ENCODE measurements around the gene CCNH. TPM values are rescaled to one million over a fixed set of nuclear protein-coding genes. Genes with fewer than 3 reads are reported as not detected.

The CCNH gene
- polyA plus RNA-seq, 3 donors, result 25.2 to 89.3 (median 78.3) TPM

DNA sequence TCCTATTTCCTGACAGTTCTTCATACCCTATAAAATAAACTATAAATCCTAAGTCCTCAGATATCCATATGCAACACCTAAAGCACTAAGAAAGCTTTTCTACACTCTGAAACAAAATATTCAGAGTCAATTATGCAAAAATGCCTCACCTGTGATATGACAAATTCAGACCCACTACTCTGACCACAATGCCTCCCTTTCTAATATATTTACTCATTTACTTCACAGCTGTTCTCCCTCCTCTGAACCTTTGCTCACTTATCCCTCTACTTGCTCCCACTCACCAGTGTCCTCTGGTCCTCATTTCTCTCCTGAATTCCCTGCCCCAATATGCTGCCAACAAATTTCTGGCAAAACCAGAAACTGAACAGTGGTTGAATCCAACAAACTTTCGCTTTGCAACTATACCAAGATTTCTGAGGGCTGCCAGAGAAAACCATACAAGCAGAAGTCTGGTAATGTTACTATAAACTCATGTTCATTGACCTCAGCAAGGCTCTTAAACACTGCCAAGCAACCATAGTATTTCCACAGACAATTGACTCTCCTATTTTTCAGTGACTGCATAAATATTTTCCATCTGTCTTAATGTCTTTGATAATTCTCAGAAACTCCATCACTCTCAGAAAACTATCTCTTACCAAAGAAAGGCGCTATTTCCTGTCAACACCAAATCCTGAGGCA is 7.1 kb downstream of the CCNH start:
- no peak overlapping the region for H3K27ac ChIP-seq (ENCODE audit: low read depth, low read length)
- WGBS, 3 donors, result 80 to 90% (median 88%) methylated on average over 2 of the region's 2 CpGs

DNA sequence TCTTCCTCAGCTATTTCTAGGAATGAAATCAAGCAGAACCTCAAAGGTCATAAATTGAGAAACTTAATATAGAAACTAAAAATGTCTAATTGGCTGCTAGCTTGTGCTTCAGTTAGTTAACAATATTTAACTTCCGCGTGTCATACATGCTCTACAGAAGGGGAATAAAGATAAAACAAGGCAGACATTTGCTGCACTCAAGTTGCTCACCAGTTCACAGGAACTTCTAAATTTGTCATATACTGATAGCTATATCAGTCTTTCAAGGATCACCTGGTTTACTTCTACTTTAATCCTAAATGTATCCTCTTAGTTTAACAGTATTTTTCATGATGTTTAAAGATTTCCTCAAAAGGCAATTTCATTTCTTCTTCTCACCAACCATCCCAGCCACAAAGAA is 8.4 kb downstream of the CCNH start:
- 85 to 90% (median 89%) methylated on average over 2 of the region's 2 CpGs for WGBS, 3 donors
- H3K27ac ChIP-seq (ENCODE audit: low read depth, low read length), result no peak overlapping the region

DNA sequence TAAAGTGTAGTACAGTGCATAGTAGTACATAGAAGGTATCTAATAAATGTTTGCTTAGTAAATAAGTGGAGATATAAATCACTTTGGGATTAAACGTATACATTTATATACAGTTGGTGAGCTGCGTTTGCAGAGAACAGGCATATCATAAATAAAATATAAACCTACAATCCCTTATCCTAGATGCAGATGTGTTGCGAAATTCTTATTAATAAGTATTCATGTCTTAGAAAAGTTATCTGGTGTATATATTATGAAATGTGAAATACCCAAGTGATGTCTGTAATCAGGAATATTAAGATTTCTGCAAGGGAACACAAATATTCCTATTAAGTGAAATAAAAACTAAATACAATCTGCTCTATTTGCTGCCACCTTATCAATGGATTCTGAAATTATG is 8.8 kb downstream of the CCNH start:
- WGBS, 3 donors, result 74 to 96% (median 89%) methylated on average over 3 of the region's 3 CpGs
- H3K27ac ChIP-seq (ENCODE audit: low read depth, low read length), result no peak overlapping the region

DNA sequence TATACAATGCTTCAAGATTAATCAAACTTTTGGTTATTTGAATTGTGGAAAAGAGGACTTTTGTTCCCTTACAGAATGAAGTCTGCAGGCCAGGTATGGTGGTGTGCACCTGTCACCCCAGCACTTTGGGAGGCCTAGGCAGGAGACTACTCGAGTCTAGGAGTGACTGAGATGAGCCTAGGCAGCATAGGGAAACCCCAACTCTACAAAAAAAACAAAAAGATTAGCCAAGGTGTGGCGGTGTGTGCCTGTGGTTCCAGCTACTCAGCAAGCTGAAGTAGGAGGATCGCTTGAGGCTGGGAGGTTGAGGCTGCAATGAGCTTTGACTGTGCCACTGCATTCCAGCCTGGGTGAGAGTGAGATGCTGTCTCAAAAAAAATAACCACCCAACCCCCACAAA is 9.3 kb downstream of the CCNH start:
- H3K27ac ChIP-seq (ENCODE audit: low read depth, low read length), result no peak overlapping the region

DNA sequence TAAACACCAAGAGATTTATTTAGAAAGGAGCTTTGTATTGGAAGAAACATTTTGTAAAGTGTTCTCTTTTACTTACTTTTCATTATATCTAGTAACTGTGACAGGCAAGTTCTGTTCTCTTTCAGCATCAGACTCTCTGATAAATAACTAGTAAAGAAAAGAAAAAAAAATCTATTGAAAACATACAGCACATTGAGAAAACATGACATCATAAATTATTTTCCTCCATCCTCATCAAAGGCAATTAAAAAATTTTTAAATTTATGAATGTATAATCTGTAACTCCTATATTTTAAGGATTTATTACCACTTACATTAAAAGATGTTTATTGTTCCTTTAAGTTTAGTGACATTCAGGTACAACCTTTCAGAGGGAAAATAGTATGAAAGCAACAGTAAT is 11.1 kb downstream of the CCNH start:
- H3K27ac ChIP-seq (ENCODE audit: low read depth, low read length), result no peak overlapping the region

More for the DNA sequence above, 9.3 kb downstream of the CCNH start:
- 93 to 95% (median 94%) methylated on average over 3 of the region's 3 CpGs for WGBS, 3 donors

DNA sequence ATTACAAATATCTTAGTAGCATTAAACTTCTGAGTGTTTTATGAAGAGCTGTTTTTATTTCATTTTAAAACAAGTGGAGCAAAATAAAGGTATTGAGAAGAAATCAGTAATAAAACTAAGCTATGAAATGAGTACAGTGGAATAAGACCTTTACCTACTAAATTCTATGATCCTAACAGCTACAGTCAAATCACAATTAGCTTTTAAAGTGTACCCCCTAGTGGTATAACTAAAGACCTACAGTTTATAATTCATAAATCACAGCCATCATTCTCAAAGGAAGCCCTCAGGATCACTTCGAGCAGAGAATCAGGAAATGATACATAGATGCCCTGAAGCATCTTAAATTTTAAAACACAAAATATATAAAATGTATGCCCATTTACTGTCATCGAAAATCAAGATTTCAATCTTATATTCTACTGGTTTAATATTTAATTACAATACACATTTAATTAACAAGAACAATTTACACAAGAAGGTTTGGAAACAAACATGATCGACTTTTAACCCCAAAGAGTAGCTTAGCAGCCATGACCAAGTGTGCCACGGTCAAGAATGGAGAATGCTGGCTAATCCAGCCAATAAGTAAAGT is 12.3 kb downstream of the CCNH start:
- no peak overlapping the region for H3K27ac ChIP-seq (ENCODE audit: low read depth, low read length)
- 51 to 67% (median 66%) methylated on average over 4 of the region's 4 CpGs for WGBS, 3 donors

DNA sequence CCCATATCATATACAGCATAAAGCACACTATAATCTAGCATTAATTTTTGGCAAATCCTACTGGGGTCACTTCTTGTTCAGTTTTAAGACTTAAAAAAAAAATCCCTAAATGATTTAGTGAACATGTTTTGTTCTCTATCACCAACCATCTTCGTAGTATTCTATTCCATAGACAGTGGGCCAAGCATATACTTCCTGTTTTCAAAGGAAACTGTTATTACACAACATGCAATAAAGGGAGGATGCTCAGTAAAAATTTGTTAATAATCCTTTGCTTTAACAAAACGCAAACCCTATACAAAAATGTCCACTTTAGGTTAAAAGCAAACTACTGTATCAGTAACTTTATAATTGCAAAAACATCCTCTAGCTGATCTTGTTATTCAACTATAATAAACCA is 13.0 kb downstream of the CCNH start:
- 39 to 83% (median 39%) methylated on average over 2 of the region's 2 CpGs for WGBS, 3 donors
- H3K27ac ChIP-seq (ENCODE audit: low read depth, low read length), result no peak overlapping the region

DNA sequence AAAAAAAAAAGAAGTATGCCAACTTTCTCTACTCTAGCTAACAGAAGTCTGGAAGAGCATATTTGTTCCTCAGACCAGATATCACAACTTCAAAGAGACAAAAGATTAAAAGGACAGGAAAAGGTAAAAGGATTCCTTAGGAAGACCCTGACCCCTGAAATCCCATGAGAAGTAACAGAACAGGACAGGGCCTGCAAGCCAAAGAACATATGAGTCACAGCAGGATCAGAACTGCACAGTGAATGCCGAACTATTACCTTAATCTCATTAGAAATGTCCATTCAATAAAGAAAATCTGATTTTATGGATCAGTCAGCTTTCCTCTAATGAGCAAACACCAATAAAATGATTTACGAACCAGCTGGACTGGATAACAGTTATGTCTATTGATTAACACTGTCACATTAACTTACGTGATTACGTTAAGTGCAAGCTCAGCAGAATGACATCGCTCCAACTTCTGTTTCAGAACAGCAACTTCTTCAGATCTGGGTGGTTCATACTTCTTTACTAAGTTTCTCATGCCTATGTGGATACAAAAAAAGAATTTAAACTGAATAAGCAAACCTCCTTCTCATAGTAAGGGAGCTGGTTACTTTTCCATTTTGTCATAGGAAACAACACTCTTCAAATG is 13.6 kb downstream of the CCNH start:
- WGBS, 3 donors, result 68 to 79% (median 79%) methylated on average over 5 of the region's 5 CpGs

DNA sequence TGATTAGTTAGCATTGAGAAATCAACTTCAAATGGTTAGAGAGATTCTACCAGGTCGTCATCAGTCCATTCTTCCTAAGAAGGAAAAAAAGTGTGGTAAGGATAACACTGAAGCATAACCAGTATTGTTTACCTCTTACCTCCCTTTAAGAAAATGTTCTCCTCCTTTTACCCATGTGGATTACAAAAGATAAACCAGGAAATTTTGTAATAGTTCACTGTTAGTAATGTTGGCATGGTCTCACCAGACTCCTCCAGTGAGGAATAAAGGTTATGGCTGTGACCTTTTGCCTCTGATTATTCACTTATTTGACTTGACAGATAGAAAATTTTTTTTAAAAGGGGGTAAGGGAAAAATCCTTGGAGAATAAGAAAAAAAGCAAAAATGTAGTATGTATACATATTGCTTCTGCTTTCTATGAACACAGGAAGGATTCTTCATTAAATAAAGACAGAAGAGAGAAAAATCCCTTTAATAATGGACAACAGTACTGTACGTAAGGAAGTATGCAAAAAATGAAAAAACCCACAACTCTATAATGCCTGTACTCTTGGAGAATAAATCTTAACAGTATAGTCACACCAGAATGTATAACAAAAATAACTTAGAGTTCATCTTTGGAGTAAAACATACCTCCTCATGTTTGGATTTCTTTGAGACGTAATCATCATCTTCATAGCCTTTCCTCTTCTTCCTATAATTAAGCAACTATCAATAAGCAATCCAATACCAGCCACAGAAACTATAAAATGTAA is 18.1 kb downstream of the CCNH start:
- H3K27ac ChIP-seq (ENCODE audit: low read depth, low read length), result no peak overlapping the region
- 59 to 92% (median 63%) methylated on average over 3 of the region's 3 CpGs for WGBS, 3 donors

More for the DNA sequence above, 13.6 kb downstream of the CCNH start:
- no peak overlapping the region for H3K27ac ChIP-seq (ENCODE audit: low read depth, low read length)

DNA sequence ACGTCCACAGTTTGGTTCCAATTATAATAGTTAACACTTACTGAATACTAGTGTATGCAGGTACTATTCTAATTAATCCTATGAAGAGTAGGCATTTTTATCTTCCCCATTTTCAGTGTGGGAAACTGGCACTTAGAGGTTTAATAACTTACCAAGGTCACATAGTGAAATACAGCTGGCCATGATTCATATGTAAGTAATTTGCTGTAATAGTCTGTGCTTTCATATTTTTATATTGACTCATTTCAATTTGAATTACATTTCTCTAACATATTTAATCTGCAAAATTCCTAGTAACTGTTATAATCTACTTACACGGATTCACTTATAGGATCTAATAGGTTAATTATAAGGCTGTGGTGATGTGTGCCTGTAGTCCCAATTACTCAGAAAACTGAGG is 19.4 kb downstream of the CCNH start:
- 47 to 72% (median 62%) methylated on average over 2 of the region's 2 CpGs for WGBS, 3 donors

DNA sequence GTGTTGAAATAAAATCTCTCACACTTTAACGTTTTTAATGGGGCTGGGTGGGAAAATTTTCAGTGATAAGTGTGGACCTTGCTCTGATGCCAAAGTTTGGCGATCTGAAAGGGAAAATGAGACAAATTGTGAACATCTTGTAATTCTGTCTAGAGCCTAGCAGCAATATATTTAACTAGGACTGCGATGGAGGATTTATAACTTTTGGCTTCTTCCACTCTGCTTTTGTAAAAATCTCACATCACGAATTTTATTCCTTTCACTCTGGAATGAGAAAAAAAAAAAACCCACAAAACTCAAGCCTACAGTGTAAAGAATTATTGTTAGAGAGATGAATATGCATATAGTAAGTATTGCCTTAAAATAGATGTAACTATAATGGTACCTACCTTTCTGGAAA is 19.9 kb downstream of the CCNH start:
- WGBS, 3 donors, result 57 to 74% (median 59%) methylated on average over 4 of the region's 4 CpGs
- no peak overlapping the region for H3K27ac ChIP-seq (ENCODE audit: low read depth, low read length)

More for the DNA sequence above, 19.4 kb downstream of the CCNH start:
- H3K27ac ChIP-seq (ENCODE audit: low read depth, low read length), result no peak overlapping the region

DNA sequence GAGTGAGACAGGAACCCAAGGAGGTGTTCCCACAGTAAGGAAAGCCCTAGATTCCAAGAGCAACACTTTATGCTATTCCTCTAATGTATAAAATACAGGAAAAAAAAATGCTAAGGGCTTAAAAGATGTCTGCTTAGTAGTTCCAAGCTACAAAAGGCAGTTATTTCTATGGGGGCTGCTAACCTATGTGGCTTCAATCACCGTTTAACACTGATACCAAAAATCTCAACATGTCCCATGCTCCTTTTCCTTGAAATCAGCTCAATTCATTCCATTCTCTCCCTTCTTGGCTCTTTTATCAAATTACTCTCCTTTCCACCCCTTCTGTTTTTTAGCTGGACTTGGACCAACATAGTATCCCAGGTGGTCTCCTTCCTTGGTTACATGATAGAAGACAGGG is 20.6 kb downstream of the CCNH start:
- WGBS, 3 donors, result 75 to 81% (median 76%) methylated on average over 1 of the region's 1 CpG
- H3K27ac ChIP-seq (ENCODE audit: low read depth, low read length), result no peak overlapping the region

DNA sequence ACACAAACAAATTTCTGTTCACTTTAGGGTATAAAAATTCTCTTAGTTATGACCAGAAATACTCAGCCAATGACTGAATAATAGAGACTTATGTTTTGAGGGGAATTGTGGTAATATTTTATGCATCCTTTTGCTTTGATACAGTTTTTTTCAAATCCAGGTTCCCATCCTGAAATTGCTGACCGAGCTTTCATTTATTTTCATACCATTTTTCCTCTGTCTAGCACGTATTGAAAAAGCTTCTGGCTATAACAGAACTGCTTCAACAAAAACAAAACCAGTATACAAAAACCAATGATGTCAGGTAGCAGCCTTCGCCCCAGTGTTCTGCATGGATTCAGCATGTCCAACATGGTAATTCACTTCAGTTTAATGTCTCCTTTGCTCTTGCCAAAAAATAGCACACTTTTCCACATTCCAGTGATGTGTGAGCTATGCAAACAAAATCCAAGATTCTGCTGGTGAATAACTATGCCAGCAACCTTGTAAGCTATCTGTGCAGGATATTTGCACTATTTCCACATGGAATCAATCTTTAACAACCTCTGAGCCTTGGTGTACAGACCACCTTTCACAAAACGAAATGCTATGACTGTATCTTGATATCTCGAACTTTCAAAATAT is 22.0 kb downstream of the CCNH start:
- H3K27ac ChIP-seq (ENCODE audit: low read depth, low read length), result no peak overlapping the region
- 60 to 85% (median 84%) methylated on average over 5 of the region's 5 CpGs for WGBS, 3 donors

DNA sequence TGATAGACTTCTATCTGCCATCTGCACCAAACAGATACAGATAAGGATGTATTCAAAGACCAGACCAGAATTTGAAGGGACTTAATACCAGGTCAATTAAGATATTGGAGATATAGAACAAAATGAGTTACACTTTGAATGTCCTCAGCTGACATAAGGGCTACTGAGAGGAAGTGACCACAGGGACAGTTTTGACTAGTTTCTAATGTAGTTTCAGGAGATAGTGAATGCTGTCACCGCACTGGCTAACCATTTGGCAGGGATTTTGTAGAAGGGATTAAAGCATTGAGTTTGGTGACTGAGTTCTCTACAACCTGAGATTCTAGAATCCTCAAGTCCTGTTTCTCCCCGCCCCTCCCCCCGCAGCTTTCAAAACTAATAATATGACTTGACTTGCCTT is 22.7 kb downstream of the CCNH start:
- WGBS, 3 donors, result 96 to 97% (median 96%) methylated on average over 3 of the region's 3 CpGs
- H3K27ac ChIP-seq (ENCODE audit: low read depth, low read length), result no peak overlapping the region

DNA sequence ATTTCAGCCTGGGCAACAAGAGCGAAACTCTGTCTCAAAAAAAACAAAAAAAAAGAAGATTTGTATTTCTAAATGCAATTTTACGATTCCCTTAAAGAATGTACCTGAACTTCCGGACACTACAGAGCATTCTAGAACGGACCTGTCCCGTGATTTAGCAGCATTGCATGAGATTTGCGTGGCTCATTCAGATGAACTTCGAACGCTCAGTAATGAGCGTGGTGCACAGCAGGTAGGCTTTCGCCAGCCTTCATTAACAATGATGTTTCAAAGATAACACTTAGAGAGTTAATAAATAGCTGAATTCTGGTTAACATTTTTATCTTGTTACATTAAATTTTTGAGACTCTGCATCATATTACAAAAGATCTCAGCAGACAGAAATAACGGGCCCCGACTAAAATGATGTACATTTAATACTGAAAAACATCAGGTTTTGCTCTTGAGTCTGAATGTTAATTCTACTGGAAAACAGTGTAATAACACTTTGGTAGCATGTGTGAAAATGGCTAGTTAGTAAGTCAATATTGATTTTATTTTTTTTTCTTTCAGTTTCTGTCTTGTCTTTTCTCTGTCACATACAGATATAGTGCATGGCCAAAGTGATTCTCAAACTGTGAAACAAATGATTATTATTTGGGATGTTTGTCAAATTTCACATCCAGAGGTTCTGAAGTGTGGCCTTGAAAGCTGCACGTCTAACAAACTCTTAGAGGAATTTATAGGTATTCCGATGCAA is 23.3 kb downstream of the CCNH start:
- no peak overlapping the region for H3K27ac ChIP-seq (ENCODE audit: low read depth, low read length)
- 93 to 97% (median 95%) methylated on average over 14 of the region's 14 CpGs for WGBS, 3 donors

DNA sequence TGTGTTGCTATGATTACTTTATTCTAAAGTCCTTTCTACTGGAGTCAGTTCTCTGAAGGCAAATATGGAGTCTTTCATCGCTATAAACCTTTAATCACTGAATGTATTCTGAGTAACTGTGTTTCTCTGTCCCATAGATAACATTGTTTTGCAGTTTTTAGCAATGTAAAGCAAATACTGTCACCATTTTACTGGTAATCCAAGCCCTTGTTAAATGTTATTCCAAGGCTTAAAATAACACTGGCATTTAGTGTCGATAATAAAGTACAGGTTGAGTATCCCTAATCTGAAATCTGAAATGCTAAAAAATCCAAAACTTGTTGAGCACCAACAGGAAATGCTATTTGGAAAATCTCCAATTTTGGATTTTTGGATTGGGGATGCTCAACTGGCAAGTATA is 24.6 kb downstream of the CCNH start:
- H3K27ac ChIP-seq (ENCODE audit: low read depth, low read length), result no peak overlapping the region
- WGBS, 3 donors, result 85 to 93% (median 91%) methylated on average over 2 of the region's 2 CpGs

DNA sequence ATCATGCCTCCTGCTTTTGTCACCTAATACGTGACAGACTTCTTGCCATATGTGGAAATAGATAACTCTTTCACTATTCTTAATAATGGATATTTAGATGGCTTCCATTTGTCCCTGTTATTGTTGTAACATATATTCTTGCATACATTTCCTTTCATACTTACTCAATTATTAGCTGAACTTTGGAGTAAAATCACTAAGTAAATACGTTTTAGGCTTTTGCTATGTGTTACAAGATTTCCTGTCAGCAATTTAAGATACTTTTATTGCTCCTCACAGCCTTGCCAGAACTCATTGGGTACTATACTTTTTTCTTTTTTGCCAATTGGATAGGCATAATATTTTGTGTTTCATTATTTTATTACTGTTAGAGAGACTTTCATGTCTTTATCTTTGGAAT is 26.9 kb downstream of the CCNH start:
- no peak overlapping the region for H3K27ac ChIP-seq (ENCODE audit: low read depth, low read length)
- 57 to 72% (median 66%) methylated on average over 2 of the region's 2 CpGs for WGBS, 3 donors

DNA sequence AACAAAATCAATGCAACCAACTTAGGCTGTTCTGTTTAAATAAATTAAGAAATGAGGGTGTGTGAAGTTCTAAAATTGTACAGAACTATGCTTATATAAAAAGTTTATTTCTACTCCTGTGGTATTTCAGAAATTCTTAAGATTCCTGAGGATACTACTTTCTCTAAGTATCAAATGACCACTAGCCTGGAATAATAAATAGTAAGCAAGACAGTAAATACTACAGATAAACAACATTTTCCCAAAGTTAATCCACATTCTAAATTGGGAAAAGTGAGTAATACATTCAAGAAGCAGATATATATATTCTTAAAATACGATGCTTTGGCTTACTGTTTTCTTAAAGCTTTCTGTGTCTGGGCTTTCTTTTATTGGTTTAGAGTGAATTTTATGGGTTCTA is 29.5 kb downstream of the CCNH start:
- 95 to 100% (median 96%) methylated on average over 1 of the region's 1 CpG for WGBS, 3 donors
- no peak overlapping the region for H3K27ac ChIP-seq (ENCODE audit: low read depth, low read length)

All from adipose tissue (tissue), 3 donors.